ENCODE results near the gene EDEM1.
"Not testable (repeated sequence)": the region's sequence is repeated elsewhere in the genome, so short reads cannot be mapped to it uniquely, and the experiment has no call there.

Gene EDEM1

GRCh38 chr3:5187156-5187919 lies at the start of gene EDEM1:
Gene EDEM1 (plus strand): TSS chr3:5187707. CDS start chr3:5187806, 99 bp downstream.
- peak; percentile 98 for DNase-seq

GRCh38 chr3:5138214-5138981 lies 49.1 kb upstream of the EDEM1 start:
- no peak for DNase-seq

GRCh38 chr3:5140230-5140621 lies 47.3 kb upstream of the EDEM1 start:
- no peak for DNase-seq

GRCh38 chr3:5140839-5141238 lies 46.7 kb upstream of the EDEM1 start:
- DNase-seq: no peak

- no peak for DNase-seq
Measured at GRCh38 chr3:5141760-5142159, 45.7 kb upstream of the EDEM1 start.

- no peak for DNase-seq
Measured at GRCh38 chr3:5143464-5143863, 44.0 kb upstream of the EDEM1 start.

GRCh38 chr3:5144316-5144994 lies 43.1 kb upstream of the EDEM1 start:
- no peak for DNase-seq

GRCh38 chr3:5145120-5145519 lies 42.4 kb upstream of the EDEM1 start:
- DNase-seq: no peak

GRCh38 chr3:5147152-5147551 lies 40.4 kb upstream of the EDEM1 start:
- not testable (repeated sequence) for DNase-seq

GRCh38 chr3:5149306-5149880 lies 38.1 kb upstream of the EDEM1 start:
- no peak for DNase-seq

GRCh38 chr3:5151586-5151985 lies 35.9 kb upstream of the EDEM1 start:
- DNase-seq: no peak

- DNase-seq: no peak
Measured at GRCh38 chr3:5153074-5153473, 34.4 kb upstream of the EDEM1 start.

GRCh38 chr3:5155241-5155640 lies 32.3 kb upstream of the EDEM1 start:
- DNase-seq: no peak

GRCh38 chr3:5160321-5160720 lies 27.2 kb upstream of the EDEM1 start:
- DNase-seq: no peak

GRCh38 chr3:5160940-5161858 lies 26.3 kb upstream of the EDEM1 start:
- DNase-seq: no peak

- no peak for DNase-seq
Measured at GRCh38 chr3:5162102-5162501, 25.4 kb upstream of the EDEM1 start.

GRCh38 chr3:5165698-5166097 lies 21.8 kb upstream of the EDEM1 start:
- no peak for DNase-seq

- no peak for DNase-seq
Measured at GRCh38 chr3:5166846-5167245, 20.7 kb upstream of the EDEM1 start.

GRCh38 chr3:5168110-5168509 lies 19.4 kb upstream of the EDEM1 start:
- no peak for DNase-seq

- DNase-seq: no peak
Measured at GRCh38 chr3:5169807-5170206, 17.7 kb upstream of the EDEM1 start.

- no peak for DNase-seq
Measured at GRCh38 chr3:5170975-5171374, 16.5 kb upstream of the EDEM1 start.

- no peak for DNase-seq
Measured at GRCh38 chr3:5172018-5172417, 15.5 kb upstream of the EDEM1 start.

All from NK-92 treated with Interleukin-12 subunit alpha and Interleukin-12 subunit beta, amount 100 ng/mL, for 24 hours (cell line).